GM13976 (cell line): Measurements from ENCODE around the gene PPARA.

Experiments used
- DNase-seq: peaks from one replicate; pipeline ENCODE4 v3.0.0; 2012; ENCODE audit warnings: low spot score
- CTCF ChIP-seq: IDR thresholded peaks from 2 replicates; pipeline ENCODE4 v1.5.1; 2012; ENCODE audit warnings: borderline replicate concordance, mild to moderate bottlenecking; ENCODE audit not compliant: insufficient read depth; ENCODE audit errors: extremely low read depth, missing control alignments, control extremely low read depth
- in situ Hi-C: fragments of 300-500 bp; cut with MboI; formaldehyde crosslinking; loops from one replicate; pipeline ENCODE4 v1.12.0; 2022; ENCODE audit warnings: low sequenced_read_pairs, mixed read lengths, inconsistent platforms; ENCODE audit not compliant: unreplicated experiment

The PPARA gene

GRCh38 chr22:46148816-46149511, 1.4 kb upstream of the PPARA start:
- DNase-seq = no peak
- in situ Hi-C loops = no loop called here

GRCh38 chr22:46149512-46150033, 753 bp upstream of the PPARA start:
- in situ Hi-C loops = no loop called here
- no peak for TF ChIP-seq CTCF
- peak; percentile 46 for DNase-seq

More at GRCh38 chr22:46148816-46149511, 1.4 kb upstream of the PPARA start:
- no peak for TF ChIP-seq CTCF

- DNase-seq = peak; percentile 83
- in situ Hi-C loops = no loop called here
- no peak for TF ChIP-seq CTCF
These were observed 540 bp downstream of the PPARA start for GRCh38 chr22:46150655-46151477.

GRCh38 chr22:46153930-46154329, 3.6 kb downstream of the PPARA start:
- DNase-seq = no peak
- in situ Hi-C loops = no loop called here
- no peak for TF ChIP-seq CTCF

GRCh38 chr22:46156031-46156430, 5.7 kb downstream of the PPARA start:
- in situ Hi-C loops = no loop called here
- DNase-seq = no peak
- TF ChIP-seq CTCF = no peak

- TF ChIP-seq CTCF = no peak
- no peak for DNase-seq
- in situ Hi-C loops = no loop called here
These were observed 8.0 kb downstream of the PPARA start for GRCh38 chr22:46158283-46158682.
